Left lung (tissue), 10 donors: ENCODE measurements around the gene AHNAK2. TPM values are rescaled to one million over a fixed set of nuclear protein-coding genes. Genes with fewer than 3 reads are reported as not detected.

ENCODE experiments used
- ATAC-seq: fragments of 200-7000 bp; cut with Tn5 transposase; one replicate; pipeline ENCODE4 v1.9.1; 2020; ENCODE audit warnings: moderate library complexity
- DNase-seq, 4 donors: peaks; one replicate each; pipeline ENCODE4 v3.0.0-alpha.2; 2013 to 2020
- H3K27ac ChIP-seq, 2 donors: fragments of 200-600 bp; sonication (generic) in 1 of 2; one replicate each; pipeline versions ENCODE4 v1.5.0 to v1.8.0; 2020 to 2021
- H3K27me3 ChIP-seq, 2 donors: fragments of 200-600 bp; sonication (generic) in 1 of 2; one replicate each; pipeline versions ENCODE4 v1.5.0 to v1.8.0; 2020 to 2021
- H3K36me3 ChIP-seq, 2 donors: fragments of 200-600 bp; sonication (generic) in 1 of 2; one replicate each; pipeline versions ENCODE4 v1.5.0 to v1.8.0; 2020 to 2021
- H3K4me1 ChIP-seq, 2 donors: fragments of 200-600 bp; one replicate each; pipeline ENCODE4 v1.8.0; 2021
- H3K4me3 ChIP-seq, 2 donors: fragments of 200-600 bp; sonication (generic) in 1 of 2; one replicate each; pipeline versions ENCODE4 v1.5.0 to v1.8.0; 2020 to 2021; ENCODE audit warnings: mild to moderate bottlenecking in 1 of 2
- H3K9me3 ChIP-seq, 2 donors: fragments of 200-600 bp; sonication (generic) in 1 of 2; one replicate each; pipeline versions ENCODE4 v1.5.0 to v1.8.0; 2020 to 2021
- intact Hi-C, 2 donors: fragments of 100-400 bp; cut with DNase I; formaldehyde crosslinking; loops; one replicate each; pipeline versions ENCODE4 v1.11.2 to v1.14.2; 2022
- polyA plus RNA-seq, 6 donors: library from polyadenylated mRNA; unstranded; fragments of 120-200 nt; gene quantifications; one replicate each; pipeline ENCODE4 v1.2.1, GENCODE V29; 2013; ENCODE audit not compliant: insufficient read length in 6 of 6
- total RNA-seq, 2 donors: library from RNA; stranded (reverse); fragmentation: NEBNext Ultra II Directional; extraction: Animal tissue kit (Norgen Biotek cat#: 25700); gene quantifications; one replicate each; pipeline ENCODE4 v1.2.1, GENCODE V29; 2021
- TF ChIP-seq, protein P1 (sequence below), 2 donors: fragments of 200-600 bp; sonication (generic) in 1 of 2; IDR thresholded peaks; one replicate each; pipeline versions ENCODE4 v1.5.0 to v1.8.0; 2021; ENCODE audit warnings: antibody characterized with exemption in 2 of 2
- donor health status: DM: no; HTN: yes; CAD: no.
- donor health status: DM: no; HTN: no; CAD: no.

The AHNAK2 gene
- total and polyA plus RNA-seq, 8 donors, result 1.4 to 22.3 (median 2.5) TPM

DNA sequence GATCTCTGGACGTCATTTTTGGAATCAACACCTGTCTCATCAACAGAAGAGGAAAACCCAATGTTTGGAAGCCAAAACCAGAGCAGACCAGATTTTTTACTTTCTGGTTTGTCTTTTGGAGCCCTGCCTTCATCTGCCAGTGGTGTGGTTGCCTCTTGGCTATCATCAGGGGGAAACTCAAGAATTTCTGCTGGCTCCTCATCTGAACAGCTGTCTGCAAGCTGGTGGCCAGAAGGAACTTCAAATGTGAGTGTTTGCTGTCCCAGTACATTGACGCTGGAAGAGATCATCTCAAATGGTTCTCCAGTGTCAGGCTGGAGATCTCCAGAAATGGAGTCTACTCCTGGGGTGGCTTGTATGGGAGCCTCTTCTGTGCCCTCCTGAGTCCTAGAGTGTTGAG is 39.7 kb downstream of the AHNAK2 start:
- ATAC-seq (no peak), DNase-seq (no peak)
- Histone ChIP-seq H3K9me3 (no peaks in the 10 kb centered on the region), H3K4me3 (no peak overlapping the region), H3K36me3 (no peaks in the 10 kb centered on the region), H3K27ac (no peak overlapping the region), H3K27me3 (peaks cover 0 to 34% of the 10 kb centered on the region in 2 donors), H3K4me1 (no peaks in the 10 kb centered on the region)
- TF ChIP-seq, protein P1, sequence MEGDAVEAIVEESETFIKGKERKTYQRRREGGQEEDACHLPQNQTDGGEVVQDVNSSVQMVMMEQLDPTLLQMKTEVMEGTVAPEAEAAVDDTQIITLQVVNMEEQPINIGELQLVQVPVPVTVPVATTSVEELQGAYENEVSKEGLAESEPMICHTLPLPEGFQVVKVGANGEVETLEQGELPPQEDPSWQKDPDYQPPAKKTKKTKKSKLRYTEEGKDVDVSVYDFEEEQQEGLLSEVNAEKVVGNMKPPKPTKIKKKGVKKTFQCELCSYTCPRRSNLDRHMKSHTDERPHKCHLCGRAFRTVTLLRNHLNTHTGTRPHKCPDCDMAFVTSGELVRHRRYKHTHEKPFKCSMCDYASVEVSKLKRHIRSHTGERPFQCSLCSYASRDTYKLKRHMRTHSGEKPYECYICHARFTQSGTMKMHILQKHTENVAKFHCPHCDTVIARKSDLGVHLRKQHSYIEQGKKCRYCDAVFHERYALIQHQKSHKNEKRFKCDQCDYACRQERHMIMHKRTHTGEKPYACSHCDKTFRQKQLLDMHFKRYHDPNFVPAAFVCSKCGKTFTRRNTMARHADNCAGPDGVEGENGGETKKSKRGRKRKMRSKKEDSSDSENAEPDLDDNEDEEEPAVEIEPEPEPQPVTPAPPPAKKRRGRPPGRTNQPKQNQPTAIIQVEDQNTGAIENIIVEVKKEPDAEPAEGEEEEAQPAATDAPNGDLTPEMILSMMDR (IDR thresholded peaks at IDR 0.05), result no peak
- intact Hi-C loops, result no loop called here

DNA sequence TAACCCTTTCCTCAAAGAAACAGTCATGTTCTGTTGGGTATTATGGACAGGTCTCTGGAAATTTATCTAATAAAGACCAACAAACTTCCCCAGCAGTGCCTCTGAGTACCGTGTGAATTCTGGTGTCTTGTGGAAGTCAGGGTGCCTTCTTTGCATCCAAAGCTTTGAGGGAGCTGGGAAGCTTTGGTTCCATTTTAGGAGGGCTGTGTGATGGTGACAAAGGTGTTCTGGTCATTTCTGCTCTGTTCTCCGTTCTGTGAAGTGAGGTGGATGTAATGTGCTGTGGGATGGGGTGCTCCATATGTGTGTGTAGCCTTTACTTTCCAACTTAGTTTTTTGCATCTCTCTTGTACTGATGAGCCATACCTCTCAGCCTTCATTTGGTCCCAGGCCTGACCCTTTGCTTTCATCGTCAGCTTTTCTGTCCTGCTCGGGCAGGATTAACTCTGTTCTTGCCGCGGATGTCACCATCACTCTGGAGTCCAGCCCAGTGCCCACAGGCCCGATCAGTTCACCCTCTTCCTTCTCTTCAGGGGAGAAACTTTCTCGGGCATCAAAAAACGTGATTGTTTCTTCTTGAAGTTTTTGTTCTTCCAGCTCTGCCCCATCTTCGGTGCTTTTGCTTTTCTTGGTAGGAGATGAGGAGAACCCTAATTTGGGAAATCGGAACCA is 40.3 kb downstream of the AHNAK2 start:
- intact Hi-C loops, result no loop called here
- DNase-seq (no peak), ATAC-seq (no peak)
- Histone ChIP-seq H3K36me3 (no peaks in the 10 kb centered on the region), H3K27me3 (peaks cover under 1 to 40% of the 10 kb centered on the region in 2 donors), H3K27ac (no peak overlapping the region), H3K4me1 (peaks cover 2 to 5% of the 10 kb centered on the region in 2 donors), H3K4me3 (no peak overlapping the region), H3K9me3 (no peaks in the 10 kb centered on the region)
- TF ChIP-seq, protein P1 (IDR thresholded peaks at IDR 0.05), result no peak

GRCh38 chr14:104937161-104937560 is 41.0 kb downstream of the AHNAK2 start:
- TF ChIP-seq, protein P1 (IDR thresholded peaks at IDR 0.05), result no peak
- intact Hi-C loops, result no loop called here
- no peak for ATAC-seq

DNA sequence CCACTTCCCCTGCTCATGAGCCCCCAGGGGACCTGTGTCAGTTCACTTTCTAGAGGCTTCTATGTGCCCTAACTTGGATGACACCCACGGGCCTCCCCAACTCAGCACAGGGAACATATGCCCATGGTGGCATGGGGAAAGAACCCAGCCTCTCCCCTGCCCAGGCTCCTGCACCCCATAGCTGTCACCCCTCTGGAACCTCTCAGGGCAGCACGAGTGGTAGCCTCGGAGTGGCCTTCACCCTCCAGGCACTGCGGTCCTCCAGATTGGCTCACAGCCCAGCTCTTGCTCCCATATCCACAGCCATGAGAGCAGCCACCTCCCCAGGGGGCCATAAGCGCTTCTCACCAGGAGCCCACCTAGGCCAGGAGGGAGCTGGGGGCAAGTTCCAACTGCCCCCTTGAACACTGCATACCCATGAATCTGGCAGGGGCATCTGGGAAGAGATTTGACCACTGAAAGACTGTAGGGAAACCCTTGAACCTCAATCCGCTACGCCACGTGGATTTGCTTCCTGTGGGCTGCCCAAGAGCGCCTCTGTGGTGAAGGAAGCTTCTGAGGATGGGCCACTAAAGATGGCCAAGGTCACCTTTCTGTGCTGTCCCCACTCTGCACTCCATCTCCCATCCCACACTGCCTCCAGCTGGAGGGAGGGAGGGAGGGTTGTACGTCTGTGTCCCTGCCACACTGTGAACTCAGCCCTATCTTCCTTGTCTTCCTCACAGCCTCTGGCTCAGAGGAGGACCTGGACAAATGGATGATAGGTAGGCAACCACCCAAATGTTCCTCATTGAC is 41.6 kb downstream of the AHNAK2 start:
- TF ChIP-seq, protein P1 (IDR thresholded peaks at IDR 0.05), result no peak
- no peak for ATAC-seq
- Histone ChIP-seq H3K27ac (no peak overlapping the region), H3K9me3 (no peaks in the 10 kb centered on the region), H3K4me3 (no peak overlapping the region), H3K36me3 (no peaks in the 10 kb centered on the region), H3K27me3 (peaks cover 4 to 52% of the 10 kb centered on the region in 2 donors), H3K4me1 (peaks cover 8 to 13% of the 10 kb centered on the region in 2 donors)
- DNase-seq, result no peak
- intact Hi-C loops, result no loop called here

More at GRCh38 chr14:104937161-104937560, 41.0 kb downstream of the AHNAK2 start:
- no peak for DNase-seq
- Histone ChIP-seq H3K9me3 (no peaks in the 10 kb centered on the region), H3K36me3 (no peaks in the 10 kb centered on the region), H3K4me1 (peaks cover 8 to 11% of the 10 kb centered on the region in 2 donors), H3K27ac (no peak overlapping the region), H3K27me3 (peaks cover 4 to 47% of the 10 kb centered on the region in 2 donors), H3K4me3 (no peak overlapping the region)

DNA sequence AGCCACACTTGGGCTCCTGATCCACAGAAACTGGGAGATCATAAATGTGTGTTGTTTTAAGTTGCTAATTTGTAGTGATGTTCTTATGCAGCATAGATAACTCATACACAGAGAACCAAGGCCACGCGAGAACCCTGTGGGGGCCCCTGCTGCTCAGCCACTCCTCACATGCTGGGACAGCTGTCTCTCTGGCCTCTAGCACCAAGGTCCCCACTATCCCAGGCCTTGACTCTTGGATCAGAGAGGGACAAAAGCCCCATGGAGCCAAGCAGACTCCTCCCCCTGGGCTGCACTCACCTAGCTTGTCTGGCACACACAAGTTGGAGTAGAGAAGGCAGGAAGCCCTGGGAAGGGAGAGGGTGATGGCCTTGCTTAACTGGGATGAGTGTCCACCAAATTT is 42.2 kb downstream of the AHNAK2 start:
- H3K27me3 ChIP-seq, result peaks cover 4 to 52% of the 10 kb centered on the region in 2 donors
- peaks cover 8 to 13% of the 10 kb centered on the region in 2 donors for H3K4me1 ChIP-seq
- no peaks in the 10 kb centered on the region for H3K36me3 ChIP-seq
- H3K27ac ChIP-seq, result no peak overlapping the region
- ATAC-seq (no peak), DNase-seq (no peak)
- intact Hi-C loops, result no loop called here
- no peak overlapping the region for H3K4me3 ChIP-seq
- TF ChIP-seq, protein P1 (IDR thresholded peaks at IDR 0.05), result no peak
- H3K9me3 ChIP-seq, result no peaks in the 10 kb centered on the region
